ENCODE results near the gene CCDC80. TPM values are rescaled to one million over a fixed set of nuclear protein-coding genes. Genes with fewer than 3 reads are reported as not detected.

CCDC80 gene
- polyA plus RNA-seq, 3 donors = 0.05 TPM; not detected in 2

DNA sequence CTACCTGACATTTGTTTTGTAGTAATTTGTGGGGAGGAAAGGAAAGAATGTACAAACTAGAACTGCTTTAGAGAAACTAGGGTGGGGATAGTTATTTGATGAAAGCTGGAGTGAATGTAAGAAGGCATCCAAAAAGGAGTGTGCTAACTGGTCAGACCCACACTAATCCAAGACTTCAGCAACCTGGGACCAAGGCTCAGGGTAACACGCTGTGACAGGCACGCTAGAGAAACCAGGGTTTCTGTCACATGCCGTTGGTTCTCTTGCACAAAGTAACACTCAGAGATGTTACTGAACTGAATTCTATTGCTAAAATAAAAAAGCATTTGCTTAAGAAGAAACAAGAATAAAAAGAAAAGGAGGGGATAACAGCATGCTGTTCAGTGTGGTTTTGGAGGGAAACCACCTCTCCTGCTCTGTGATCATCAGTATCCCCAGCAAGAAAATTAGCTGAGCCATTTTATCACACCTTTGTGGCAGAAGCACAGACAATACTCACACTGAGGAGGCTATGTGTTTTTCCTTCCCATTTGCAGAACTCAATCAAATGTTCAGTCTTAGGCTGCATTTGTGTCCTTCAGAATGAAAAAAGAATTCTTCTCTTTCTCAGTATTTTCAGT, 2.8 kb upstream of the CCDC80 start:
- Histone ChIP-seq H3K9ac (ENCODE audit: insufficient read depth, low read length, poor library complexity, severe bottlenecking) (no peak overlapping the region), H3K4me2 (replicated peaks; ENCODE audit: extremely low read depth, low read length, poor library complexity, severe bottlenecking) (no peak overlapping the region), H4K20me1 (ENCODE audit: insufficient read depth, low read length) (no peaks in the 10 kb centered on the region), H3K27ac (ENCODE audit: low read depth in 1 of 2, low read length in 2 of 2) (no peak overlapping the region), H3K27me3 (ENCODE audit: control insufficient read depth in 2 of 2, insufficient read depth in 2 of 2, low read length in 2 of 2) (peaks cover 13 to 14% of the 10 kb centered on the region in 2 donors), H3K79me2 (ENCODE audit: insufficient read depth, low read length) (no peaks in the 10 kb centered on the region), H3K4me3 (replicated peaks in 1 of 3; ENCODE audit: low read depth in 2 of 3, low read length in 3 of 3) (no peak overlapping the region), H2AFZ (ENCODE audit: insufficient read depth, low read depth, low read length, poor library complexity, severe bottlenecking) (no peak overlapping the region), H3K36me3 (replicated peaks in 1 of 2; ENCODE audit: control insufficient read depth in 1 of 2, insufficient read depth in 2 of 2, low read length in 2 of 2) (no peaks in the 10 kb centered on the region), H3K9me3 (replicated peaks in 1 of 2; ENCODE audit: control insufficient read depth in 1 of 2, insufficient read depth in 1 of 2, low read length in 2 of 2) (no peaks in the 10 kb centered on the region), H3K4me1 (ENCODE audit: control insufficient read depth in 1 of 2, insufficient read depth in 2 of 2, low read length in 2 of 2) (peaks cover 4 to 10% of the 10 kb centered on the region in 2 donors)
- DNase-seq = no peak
- no peaks in the 10 kb centered on the region for H3K36me3 Mint-ChIP-seq
- TF ChIP-seq, protein P1, sequence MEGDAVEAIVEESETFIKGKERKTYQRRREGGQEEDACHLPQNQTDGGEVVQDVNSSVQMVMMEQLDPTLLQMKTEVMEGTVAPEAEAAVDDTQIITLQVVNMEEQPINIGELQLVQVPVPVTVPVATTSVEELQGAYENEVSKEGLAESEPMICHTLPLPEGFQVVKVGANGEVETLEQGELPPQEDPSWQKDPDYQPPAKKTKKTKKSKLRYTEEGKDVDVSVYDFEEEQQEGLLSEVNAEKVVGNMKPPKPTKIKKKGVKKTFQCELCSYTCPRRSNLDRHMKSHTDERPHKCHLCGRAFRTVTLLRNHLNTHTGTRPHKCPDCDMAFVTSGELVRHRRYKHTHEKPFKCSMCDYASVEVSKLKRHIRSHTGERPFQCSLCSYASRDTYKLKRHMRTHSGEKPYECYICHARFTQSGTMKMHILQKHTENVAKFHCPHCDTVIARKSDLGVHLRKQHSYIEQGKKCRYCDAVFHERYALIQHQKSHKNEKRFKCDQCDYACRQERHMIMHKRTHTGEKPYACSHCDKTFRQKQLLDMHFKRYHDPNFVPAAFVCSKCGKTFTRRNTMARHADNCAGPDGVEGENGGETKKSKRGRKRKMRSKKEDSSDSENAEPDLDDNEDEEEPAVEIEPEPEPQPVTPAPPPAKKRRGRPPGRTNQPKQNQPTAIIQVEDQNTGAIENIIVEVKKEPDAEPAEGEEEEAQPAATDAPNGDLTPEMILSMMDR (IDR thresholded peaks at IDR 0.05) = no peak
- H3K4me1 Mint-ChIP-seq = peaks cover 13% of the 10 kb centered on the region
- 71% methylated on average over 3 of the region's 3 CpGs for WGBS (ENCODE audit: insufficient coverage)
- no peak overlapping the region for H3K27ac Mint-ChIP-seq
- H3K27me3 Mint-ChIP-seq (ENCODE audit: low read depth in 3 of 3) = peaks cover 0 to 7% (median 3%) of the 10 kb centered on the region in 3 donors
- H3K9me3 Mint-ChIP-seq = no peaks in the 10 kb centered on the region
- H3K4me3 Mint-ChIP-seq = no peak overlapping the region
- intact Hi-C loops (cut with micrococcal nuclease) = loop anchor here (5.0 to 10.0 kb wide), 3 partner anchors 141 to 339 kb away; partner anchors contain the start of gene CD200R1 (in 1 of the 2)

DNA sequence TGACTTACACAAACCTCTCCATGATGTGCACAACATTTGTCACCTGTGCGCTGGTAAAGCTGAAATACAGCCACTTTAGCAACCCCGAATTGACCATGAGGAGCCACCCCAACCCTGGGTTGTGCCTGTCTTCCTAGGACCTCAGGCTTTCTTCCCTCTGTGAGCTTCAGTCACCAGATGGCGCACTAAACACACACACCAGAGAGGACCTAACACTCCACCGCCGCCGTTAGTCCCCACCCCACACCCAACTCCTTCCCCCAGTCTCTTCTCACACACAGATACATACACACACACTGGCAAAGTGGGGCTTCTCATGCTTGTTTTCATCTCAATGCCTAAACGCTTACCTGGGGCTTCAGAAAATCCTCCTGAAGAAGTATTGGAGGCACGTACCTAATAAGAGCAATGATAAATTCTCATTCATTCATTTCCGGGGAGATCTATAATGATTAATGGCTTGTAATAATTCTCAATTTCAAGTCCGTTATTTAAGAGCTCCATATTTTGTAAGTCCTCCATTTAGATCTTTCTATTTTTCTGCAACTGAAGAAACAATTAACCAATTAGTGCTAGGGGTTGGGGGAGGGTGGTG, 2.1 kb upstream of the CCDC80 start:
- peaks cover 13 to 14% of the 10 kb centered on the region in 2 donors for H3K27me3 ChIP-seq (ENCODE audit: control insufficient read depth in 2 of 2, insufficient read depth in 2 of 2, low read length in 2 of 2)
- peak overlapping the region; percentile 65 for H3K4me2 ChIP-seq (replicated peaks; ENCODE audit: extremely low read depth, low read length, poor library complexity, severe bottlenecking)
- peak overlapping the region; percentile 39 for H2AFZ ChIP-seq (ENCODE audit: insufficient read depth, low read depth, low read length, poor library complexity, severe bottlenecking)
- Mint-ChIP-seq H3K27ac (no peak overlapping the region), H3K27me3 (ENCODE audit: low read depth in 3 of 3) (peaks cover 1 to 7% (median 5%) of the 10 kb centered on the region in 3 donors), H3K4me3 (peak overlapping the region; percentile 48 to 80), H3K36me3 (no peaks in the 10 kb centered on the region), H3K4me1 (peaks cover 11% of the 10 kb centered on the region), H3K9me3 (no peaks in the 10 kb centered on the region)
- no peaks in the 10 kb centered on the region for H3K9me3 ChIP-seq (replicated peaks in 1 of 2; ENCODE audit: control insufficient read depth in 1 of 2, insufficient read depth in 1 of 2, low read length in 2 of 2)
- no peak overlapping the region for H3K9ac ChIP-seq (ENCODE audit: insufficient read depth, low read length, poor library complexity, severe bottlenecking)
- 7% methylated on average over 6 of the region's 10 CpGs for WGBS (ENCODE audit: insufficient coverage)
- H3K4me1 ChIP-seq (ENCODE audit: control insufficient read depth in 1 of 2, insufficient read depth in 2 of 2, low read length in 2 of 2) = peaks cover 4 to 7% of the 10 kb centered on the region in 2 donors
- intact Hi-C loops (cut with micrococcal nuclease) = loop anchor here (5.0 to 10.0 kb wide), 3 partner anchors 142 to 339 kb away; partner anchors contain the start of gene CD200R1 (in 1 of the 2)
- no peak overlapping the region for H3K27ac ChIP-seq (ENCODE audit: low read depth in 1 of 2, low read length in 2 of 2)
- DNase-seq = peak; percentile 69 to 77 (median 77)
- TF ChIP-seq, protein P1 (IDR thresholded peaks at IDR 0.05) = peak; percentile 76
- no peaks in the 10 kb centered on the region for H3K36me3 ChIP-seq (replicated peaks in 1 of 2; ENCODE audit: control insufficient read depth in 1 of 2, insufficient read depth in 2 of 2, low read length in 2 of 2)
- peak overlapping the region in 1 of 3 experiments; percentile 42 for H3K4me3 ChIP-seq (replicated peaks in 1 of 3; ENCODE audit: low read depth in 2 of 3, low read length in 3 of 3)
- H3K79me2 ChIP-seq (ENCODE audit: insufficient read depth, low read length) = no peaks in the 10 kb centered on the region
- no peaks in the 10 kb centered on the region for H4K20me1 ChIP-seq (ENCODE audit: insufficient read depth, low read length)
